ENCODE measurements around the gene SEL1L3.

- no peak for TF ChIP-seq CTCF (IDR thresholded peaks at IDR 0.05)
- no peak for TF ChIP-seq POLR2A (IDR thresholded peaks at IDR 0.05)
These were observed 16.7 kb downstream of the SEL1L3 start for GRCh38 chr4:25845841-25846653.
